ENCODE results near the gene ZNF565.

ZNF565 gene

GRCh38 chr19:36214386-36215275, at the start of gene ZNF565, which contains the start of gene ZNF146:
ZNF565 (minus strand) TSS chr19:36214665; CDS start chr19:36201985, 12,680 bp downstream.
ZNF146 (plus strand) TSS chr19:36215106; CDS start chr19:36236441, 21,335 bp downstream.
- H3K4me3 ChIP-seq (ENCODE audit: low read depth, low read length), result peak within 1 kb of the TSS; percentile 93
- TF ChIP-seq CTCF (IDR thresholded peaks at IDR 0.05; ENCODE audit: low read depth, low read length, missing control alignments), result no peak
- peak; percentile 98 for DNase-seq (ENCODE audit: low read depth)

GRCh38 chr19:36259211-36259610, 44.7 kb upstream of the ZNF565 start:
- TF ChIP-seq CTCF (IDR thresholded peaks at IDR 0.05; ENCODE audit: low read depth, low read length, missing control alignments), result no peak
- no peak overlapping the region for H3K4me3 ChIP-seq (ENCODE audit: low read depth, low read length)
- DNase-seq (ENCODE audit: low read depth), result no peak

GRCh38 chr19:36258028-36258875, 43.8 kb upstream of the ZNF565 start:
- no peak overlapping the region for H3K4me3 ChIP-seq (ENCODE audit: low read depth, low read length)
- no peak for TF ChIP-seq CTCF (IDR thresholded peaks at IDR 0.05; ENCODE audit: low read depth, low read length, missing control alignments)
- no peak for DNase-seq (ENCODE audit: low read depth)

GRCh38 chr19:36257520-36257876, 43.0 kb upstream of the ZNF565 start:
- no peak for TF ChIP-seq CTCF (IDR thresholded peaks at IDR 0.05; ENCODE audit: low read depth, low read length, missing control alignments)
- no peak overlapping the region for H3K4me3 ChIP-seq (ENCODE audit: low read depth, low read length)
- no peak for DNase-seq (ENCODE audit: low read depth)

- H3K4me3 ChIP-seq (ENCODE audit: low read depth, low read length), result no peak overlapping the region
- DNase-seq (ENCODE audit: low read depth), result no peak
- TF ChIP-seq CTCF (IDR thresholded peaks at IDR 0.05; ENCODE audit: low read depth, low read length, missing control alignments), result no peak
These were observed 42.5 kb upstream of the ZNF565 start for GRCh38 chr19:36256853-36257519.

GRCh38 chr19:36256064-36256463, 41.6 kb upstream of the ZNF565 start:
- TF ChIP-seq CTCF (IDR thresholded peaks at IDR 0.05; ENCODE audit: low read depth, low read length, missing control alignments), result no peak
- H3K4me3 ChIP-seq (ENCODE audit: low read depth, low read length), result no peak overlapping the region
- DNase-seq (ENCODE audit: low read depth), result no peak
